ENCODE results near the gene ODAD3.
A peak's percentile ranks its signal among the peaks of the same experiment; 100 is the strongest.
"Not testable (repeated sequence)": the region's sequence is repeated elsewhere in the genome, so short reads cannot be mapped to it uniquely, and the experiment has no call there.

The ODAD3 gene

DNA sequence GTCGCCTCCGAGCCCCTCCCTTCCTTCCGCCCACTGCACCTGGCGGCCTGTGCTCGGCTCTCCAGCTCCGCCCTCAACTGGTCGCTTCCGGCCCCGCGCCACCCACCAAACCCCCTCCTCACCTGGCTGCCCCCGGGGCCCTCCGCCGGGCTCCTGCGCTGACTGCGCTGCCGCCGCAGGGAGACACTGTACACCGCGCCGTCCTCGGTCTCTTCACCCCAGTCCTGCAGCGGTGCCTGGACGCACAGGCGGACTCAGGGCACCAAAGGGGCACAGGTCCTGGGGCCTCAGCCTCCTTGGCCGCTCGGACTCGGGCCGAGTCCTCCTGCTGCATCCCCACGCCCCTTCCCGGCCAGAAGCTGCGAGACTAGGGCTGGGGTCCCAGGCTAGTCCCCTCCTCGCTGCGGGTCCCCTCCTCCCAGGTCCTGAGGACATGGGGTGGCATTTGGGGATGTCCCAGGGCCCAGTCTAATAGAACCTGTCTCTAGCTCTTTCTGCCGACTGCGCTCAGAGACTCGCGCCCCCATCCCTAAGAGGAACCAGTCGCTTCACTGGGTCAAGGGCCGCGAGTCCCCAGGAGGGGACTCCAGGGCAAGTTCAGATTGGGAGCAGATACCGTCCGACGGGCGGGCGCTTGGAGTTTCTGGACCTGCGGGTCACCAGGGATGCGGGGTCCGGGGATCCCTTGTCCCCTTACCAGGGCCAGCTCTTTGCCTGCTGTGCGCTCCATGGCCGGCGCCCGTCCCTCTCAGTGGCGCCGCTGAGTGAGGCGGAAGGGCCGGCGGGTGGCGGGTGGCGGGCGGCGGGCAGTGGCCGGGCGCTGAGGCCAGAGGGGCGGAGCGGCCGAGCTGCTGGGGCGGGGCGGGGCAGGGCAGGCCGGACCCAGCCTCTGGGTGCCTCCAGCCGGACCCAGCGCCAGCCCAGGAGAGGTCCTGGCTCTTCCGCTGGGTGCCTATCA lies 16.1 kb downstream of the ODAD3 start, which contains the start of gene RGL3:
Gene RGL3, minus strand, starts transcription at position 766 of the 958 bp plus-strand sequence. Its CDS starts 36 bp downstream, at position 730.
- TF ChIP-seq, protein P1, sequence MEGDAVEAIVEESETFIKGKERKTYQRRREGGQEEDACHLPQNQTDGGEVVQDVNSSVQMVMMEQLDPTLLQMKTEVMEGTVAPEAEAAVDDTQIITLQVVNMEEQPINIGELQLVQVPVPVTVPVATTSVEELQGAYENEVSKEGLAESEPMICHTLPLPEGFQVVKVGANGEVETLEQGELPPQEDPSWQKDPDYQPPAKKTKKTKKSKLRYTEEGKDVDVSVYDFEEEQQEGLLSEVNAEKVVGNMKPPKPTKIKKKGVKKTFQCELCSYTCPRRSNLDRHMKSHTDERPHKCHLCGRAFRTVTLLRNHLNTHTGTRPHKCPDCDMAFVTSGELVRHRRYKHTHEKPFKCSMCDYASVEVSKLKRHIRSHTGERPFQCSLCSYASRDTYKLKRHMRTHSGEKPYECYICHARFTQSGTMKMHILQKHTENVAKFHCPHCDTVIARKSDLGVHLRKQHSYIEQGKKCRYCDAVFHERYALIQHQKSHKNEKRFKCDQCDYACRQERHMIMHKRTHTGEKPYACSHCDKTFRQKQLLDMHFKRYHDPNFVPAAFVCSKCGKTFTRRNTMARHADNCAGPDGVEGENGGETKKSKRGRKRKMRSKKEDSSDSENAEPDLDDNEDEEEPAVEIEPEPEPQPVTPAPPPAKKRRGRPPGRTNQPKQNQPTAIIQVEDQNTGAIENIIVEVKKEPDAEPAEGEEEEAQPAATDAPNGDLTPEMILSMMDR (IDR thresholded peaks at IDR 0.05; ENCODE audit: insufficient read depth, missing control alignments): no peak
- no peak for FAIRE-seq
- DNase-seq (ENCODE audit: insufficient read length, low spot score): no peak

DNA sequence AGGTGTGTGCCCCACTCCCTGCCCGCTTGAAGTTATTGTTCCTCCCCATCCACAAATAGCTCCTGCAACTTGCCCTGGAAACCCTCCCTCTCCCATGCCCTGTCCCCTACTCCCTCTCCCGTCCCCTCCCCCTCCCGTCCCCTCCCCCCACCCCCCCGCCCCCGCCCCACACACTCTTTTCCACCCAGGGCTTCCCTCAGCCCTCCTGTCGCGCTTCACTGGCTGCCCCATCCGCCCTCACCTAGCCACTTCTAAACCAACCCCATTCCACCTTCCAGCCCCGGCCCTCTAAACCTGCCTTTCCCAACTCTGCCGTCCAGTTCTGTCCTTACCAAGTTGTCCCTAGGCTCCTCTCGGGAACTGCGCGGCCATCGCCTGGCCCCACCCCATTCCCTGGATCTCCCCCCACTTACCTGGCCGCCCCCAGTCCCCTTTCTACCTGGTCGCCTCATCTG lies 16.8 kb downstream of the ODAD3 start:
- DNase-seq (ENCODE audit: insufficient read length, low spot score): no peak
- no peak for FAIRE-seq

DNA sequence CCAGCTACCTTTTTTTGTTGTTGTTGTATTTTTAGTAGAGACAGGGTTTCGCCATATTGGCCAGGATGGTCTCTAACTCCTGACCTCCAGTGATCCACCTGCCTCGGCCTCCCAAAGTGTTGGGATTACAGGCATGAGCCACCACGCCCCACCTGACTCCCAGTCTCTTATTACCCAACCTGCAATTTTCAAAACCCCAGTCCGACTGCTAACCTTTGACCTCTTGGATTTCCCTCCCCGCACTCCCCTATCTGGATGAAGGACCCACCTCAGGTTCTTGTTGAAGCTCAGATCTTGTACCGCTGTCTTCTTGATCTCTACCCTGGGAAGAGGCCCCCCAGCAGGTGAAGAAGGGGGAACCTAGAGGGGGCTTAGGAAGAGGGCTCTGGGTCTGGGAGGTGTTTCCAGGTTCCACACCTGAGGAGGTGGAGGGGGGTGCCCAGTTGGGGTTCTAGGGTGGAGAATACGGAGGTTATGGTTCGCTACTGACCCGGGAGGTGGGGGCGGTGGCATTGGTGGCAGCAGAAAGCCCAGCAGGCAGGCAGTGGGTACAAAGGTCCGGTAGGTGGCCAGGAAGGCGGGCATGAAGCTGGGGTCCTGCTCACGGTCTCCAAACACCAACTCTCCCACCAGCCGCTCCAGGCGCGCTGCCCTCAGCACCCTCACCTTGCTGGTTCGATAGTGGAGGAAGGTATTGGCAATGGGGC lies 18.4 kb downstream of the ODAD3 start:
- TF ChIP-seq, protein P1 (IDR thresholded peaks at IDR 0.05; ENCODE audit: insufficient read depth, missing control alignments): no peak
- DNase-seq (ENCODE audit: insufficient read length, low spot score): no peak
- FAIRE-seq: no peak

More for the DNA sequence above, 16.8 kb downstream of the ODAD3 start:
- TF ChIP-seq, protein P1 (IDR thresholded peaks at IDR 0.05; ENCODE audit: insufficient read depth, missing control alignments): no peak

DNA sequence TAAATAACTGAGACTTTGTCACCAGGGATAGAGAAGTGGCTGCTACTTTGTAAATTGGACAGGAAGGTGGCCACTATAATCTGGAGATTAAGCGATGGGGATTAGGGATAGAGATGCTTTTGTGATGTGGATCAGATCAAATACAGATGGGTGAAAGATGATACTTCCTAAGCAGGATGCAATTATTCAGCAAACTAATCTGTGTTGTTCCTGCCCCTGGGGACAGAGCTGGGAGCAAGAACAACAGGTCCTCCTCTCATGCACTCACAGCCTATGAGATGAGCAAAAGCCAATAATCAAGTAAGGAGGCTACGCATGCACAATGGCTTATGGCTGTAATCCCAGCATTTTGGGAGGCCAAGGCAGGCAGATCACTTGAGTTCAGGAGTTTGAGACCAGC lies 20.4 kb downstream of the ODAD3 start:
- peak; percentile 97 for FAIRE-seq
- peak; percentile 74 for DNase-seq (ENCODE audit: insufficient read length, low spot score)
- TF ChIP-seq, protein P1 (IDR thresholded peaks at IDR 0.05; ENCODE audit: insufficient read depth, missing control alignments): no peak

DNA sequence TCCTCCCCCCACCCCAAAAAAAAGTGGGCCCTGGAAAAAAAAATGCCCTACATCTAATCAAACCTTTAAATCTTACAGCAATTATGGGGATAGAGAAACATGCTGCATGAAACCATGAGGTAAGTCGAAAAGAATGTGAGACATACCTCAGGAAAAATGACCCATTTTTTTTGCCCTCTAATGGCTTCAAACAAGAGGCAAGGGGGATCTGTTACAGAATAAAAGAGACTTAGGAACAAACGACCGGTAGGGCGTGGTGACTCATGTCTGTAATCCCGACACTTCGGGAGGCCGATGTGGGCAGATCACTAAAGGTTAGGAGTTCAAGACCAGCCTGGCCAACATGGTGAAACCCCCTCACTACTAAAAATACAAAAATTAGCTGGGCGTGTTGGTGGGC lies 24.2 kb downstream of the ODAD3 start:
- no peak for DNase-seq (ENCODE audit: insufficient read length, low spot score)
- no peak for FAIRE-seq
- TF ChIP-seq, protein P1 (IDR thresholded peaks at IDR 0.05; ENCODE audit: insufficient read depth, missing control alignments): no peak

DNA sequence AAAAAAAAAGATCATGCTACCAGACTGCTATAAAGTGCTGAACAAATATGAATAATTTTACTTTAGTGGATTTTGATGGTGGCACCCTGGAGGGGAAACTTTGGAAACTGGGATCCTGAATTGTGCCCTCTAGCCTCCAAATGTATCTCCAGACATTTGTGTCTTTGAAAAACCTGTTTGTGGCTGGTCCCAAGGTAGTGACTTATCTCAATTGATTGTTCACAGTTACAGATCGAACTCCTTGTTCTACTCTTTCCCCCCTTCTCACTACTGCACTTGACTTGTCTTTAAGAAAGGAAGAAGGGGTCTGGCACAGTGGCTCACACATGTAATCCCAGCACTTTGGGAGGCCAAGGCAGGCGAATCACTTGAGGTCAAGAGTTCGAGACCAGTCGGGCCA lies 26.3 kb downstream of the ODAD3 start:
- TF ChIP-seq, protein P1 (IDR thresholded peaks at IDR 0.05; ENCODE audit: insufficient read depth, missing control alignments): no peak
- no peak for DNase-seq (ENCODE audit: insufficient read length, low spot score)
- no peak for FAIRE-seq

DNA sequence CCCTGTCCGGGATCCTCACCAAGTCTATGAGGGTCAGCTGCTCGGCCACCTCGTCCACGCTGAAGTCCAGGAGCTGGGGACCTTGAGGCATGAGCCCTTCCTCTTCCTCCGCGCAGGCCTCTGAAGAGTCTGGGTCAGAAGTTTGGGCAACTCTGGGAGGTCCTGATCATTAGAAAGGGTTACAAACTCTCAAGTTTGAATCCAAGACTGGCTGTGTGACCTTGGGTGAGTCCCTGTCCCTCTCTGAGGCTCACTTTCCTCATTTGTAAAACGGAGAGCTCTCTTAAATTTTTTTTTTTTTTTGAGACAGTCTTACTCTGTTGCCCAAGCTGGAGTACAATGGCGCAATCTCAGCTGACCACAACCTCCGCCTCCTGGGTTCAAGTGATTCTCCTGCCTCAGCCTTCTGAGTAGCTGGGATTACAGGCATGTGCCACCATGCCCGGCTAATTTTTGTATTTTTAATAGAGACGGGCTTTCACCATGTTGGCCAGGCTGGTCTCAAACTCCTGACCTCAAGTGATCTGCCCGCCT lies 28.2 kb downstream of the ODAD3 start:
- DNase-seq (ENCODE audit: insufficient read length, low spot score); FAIRE-seq: not testable (repeated sequence)
